Upper lobe of right lung (tissue), 1 donor: Measurements from ENCODE around the gene MRPS22. TPM values are rescaled to one million over a fixed set of nuclear protein-coding genes. Genes with fewer than 3 reads are reported as not detected.
"Not testable (repeated sequence)": the region's sequence is repeated elsewhere in the genome, so short reads cannot be mapped to it uniquely, and the experiment has no call there.

Experiments
- ATAC-seq: fragments of 200-7000 bp; cut with Tn5 transposase; one replicate; pipeline ENCODE4 v1.9.1; 2020; ENCODE audit warnings: mild to moderate bottlenecking, moderate library complexity
- DNase-seq: peaks from one replicate; pipeline ENCODE4 v3.0.0-alpha.2; 2020
- H3K27ac ChIP-seq: fragments of 200-600 bp; one replicate; pipeline ENCODE4 v1.8.0; 2022
- H3K27me3 ChIP-seq: fragments of 200-600 bp; one replicate; pipeline ENCODE4 v1.8.0; 2022; ENCODE audit warnings: mild to moderate bottlenecking
- H3K36me3 ChIP-seq: fragments of 200-600 bp; one replicate; pipeline ENCODE4 v1.8.0; 2022
- H3K4me1 ChIP-seq: fragments of 200-600 bp; one replicate; pipeline ENCODE4 v1.8.0; 2022
- H3K4me3 ChIP-seq: fragments of 200-600 bp; one replicate; pipeline ENCODE4 v1.8.0; 2022; ENCODE audit warnings: mild to moderate bottlenecking
- H3K9me3 ChIP-seq: fragments of 200-600 bp; one replicate; pipeline ENCODE4 v1.8.0; 2022
- CTCF ChIP-seq: fragments of 200-600 bp; IDR thresholded peaks from one replicate; pipeline ENCODE4 v1.8.0; 2022; ENCODE audit warnings: antibody characterized with exemption
- intact Hi-C: fragments of 100-400 bp; cut with DNase I; formaldehyde crosslinking; loops from one replicate; pipeline ENCODE4 v1.11.0; 2022
- total RNA-seq: library from RNA; stranded (reverse); fragmentation: NEBNext Ultra II Directional; extraction: Animal tissue kit (Norgen Biotek cat#: 25700); gene quantifications from one replicate; pipeline ENCODE4 v1.2.1, GENCODE V29; 2021
- donor health status: DM: no; HTN: yes; CAD: no; lungs with severe emphysema.

Gene MRPS22
- total RNA-seq, 1 donor from 2014 or later, result 31.1 TPM

GRCh38 chr3:139388077-139388476 lies 44.3 kb downstream of the MRPS22 start:
- peaks cover 26% of the 10 kb centered on the region for H3K4me1 ChIP-seq
- H3K4me3 ChIP-seq, result peak overlapping the region; percentile 91
- no peaks in the 10 kb centered on the region for H3K27me3 ChIP-seq
- TF ChIP-seq CTCF, result no peak
- H3K36me3 ChIP-seq, result peaks cover 2% of the 10 kb centered on the region
- no peak overlapping the region for H3K27ac ChIP-seq
- ATAC-seq (no peak), DNase-seq (no peak)
- H3K9me3 ChIP-seq, result no peaks in the 10 kb centered on the region
- intact Hi-C loops, result no loop called here

- Histone ChIP-seq H3K27me3 (no peaks in the 10 kb centered on the region), H3K4me1 (peaks cover 26% of the 10 kb centered on the region), H3K27ac (peak overlapping the region; percentile 97), H3K36me3 (no peaks in the 10 kb centered on the region), H3K4me3 (peak overlapping the region; percentile 91), H3K9me3 (no peaks in the 10 kb centered on the region)
- intact Hi-C loops, result no loop called here
- DNase-seq (no peak), ATAC-seq (no peak)
- no peak for TF ChIP-seq CTCF
Measured at GRCh38 chr3:139388821-139389551, 45.2 kb downstream of the MRPS22 start.

- TF ChIP-seq CTCF, result no peak
- intact Hi-C loops, result no loop called here
Measured at GRCh38 chr3:139389552-139390368, 45.9 kb downstream of the MRPS22 start, which contains the start of gene COPB2. Gene COPB2 (minus strand): TSS chr3:139389647. CDS start chr3:139389550, 97 bp downstream.

GRCh38 chr3:139394116-139394515 lies 50.3 kb downstream of the MRPS22 start:
- H3K27me3 ChIP-seq, result no peaks in the 10 kb centered on the region
- no peak for ATAC-seq
- TF ChIP-seq CTCF, result no peak
- H3K27ac ChIP-seq, result no peak overlapping the region
- no peaks in the 10 kb centered on the region for H3K36me3 ChIP-seq
- DNase-seq, result no peak
- peaks cover 6% of the 10 kb centered on the region for H3K4me1 ChIP-seq
- H3K4me3 ChIP-seq, result no peak overlapping the region
- no peaks in the 10 kb centered on the region for H3K9me3 ChIP-seq
- intact Hi-C loops, result no loop called here

More at GRCh38 chr3:139389552-139390368, 45.9 kb downstream of the MRPS22 start, which contains the start of gene COPB2:
- no peaks in the 10 kb centered on the region for H3K27me3 ChIP-seq
- ATAC-seq (peak; percentile 99), DNase-seq (peak; percentile 100)
- no peaks in the 10 kb centered on the region for H3K9me3 ChIP-seq
- H3K27ac ChIP-seq, result peak within 1 kb of the TSS; percentile 97
- H3K36me3 ChIP-seq, result no peaks in the 10 kb centered on the region
- peak within 1 kb of the TSS; percentile 91 for H3K4me3 ChIP-seq
- peaks cover 26% of the 10 kb centered on the region for H3K4me1 ChIP-seq

GRCh38 chr3:139396707-139397106 lies 52.9 kb downstream of the MRPS22 start:
- no peak for DNase-seq
- Histone ChIP-seq H3K36me3 (no peaks in the 10 kb centered on the region), H3K4me1 (no peaks in the 10 kb centered on the region), H3K4me3 (no peak overlapping the region), H3K27me3 (no peaks in the 10 kb centered on the region), H3K27ac (no peak overlapping the region), H3K9me3 (no peaks in the 10 kb centered on the region)
- intact Hi-C loops, result no loop called here
- TF ChIP-seq CTCF, result no peak
- no peak for ATAC-seq

GRCh38 chr3:139401155-139401554 lies 57.3 kb downstream of the MRPS22 start:
- H3K27me3 ChIP-seq, intact Hi-C loops, H3K4me1 ChIP-seq, H3K36me3 ChIP-seq, ATAC-seq, DNase-seq, H3K9me3 ChIP-seq, H3K4me3 ChIP-seq, H3K27ac ChIP-seq: not testable (repeated sequence)
